HG03139 (cell line): ENCODE results near the gene GFPT2.
A peak's percentile ranks its signal among the peaks of the same experiment; 100 is the strongest.

ENCODE experiments used
- ATAC-seq: cut with Tn5 transposase; IDR thresholded peaks from one replicate; pipeline ENCODE4 v1.9.1; 2021; ENCODE audit not compliant: unreplicated experiment

Gene GFPT2

DNA sequence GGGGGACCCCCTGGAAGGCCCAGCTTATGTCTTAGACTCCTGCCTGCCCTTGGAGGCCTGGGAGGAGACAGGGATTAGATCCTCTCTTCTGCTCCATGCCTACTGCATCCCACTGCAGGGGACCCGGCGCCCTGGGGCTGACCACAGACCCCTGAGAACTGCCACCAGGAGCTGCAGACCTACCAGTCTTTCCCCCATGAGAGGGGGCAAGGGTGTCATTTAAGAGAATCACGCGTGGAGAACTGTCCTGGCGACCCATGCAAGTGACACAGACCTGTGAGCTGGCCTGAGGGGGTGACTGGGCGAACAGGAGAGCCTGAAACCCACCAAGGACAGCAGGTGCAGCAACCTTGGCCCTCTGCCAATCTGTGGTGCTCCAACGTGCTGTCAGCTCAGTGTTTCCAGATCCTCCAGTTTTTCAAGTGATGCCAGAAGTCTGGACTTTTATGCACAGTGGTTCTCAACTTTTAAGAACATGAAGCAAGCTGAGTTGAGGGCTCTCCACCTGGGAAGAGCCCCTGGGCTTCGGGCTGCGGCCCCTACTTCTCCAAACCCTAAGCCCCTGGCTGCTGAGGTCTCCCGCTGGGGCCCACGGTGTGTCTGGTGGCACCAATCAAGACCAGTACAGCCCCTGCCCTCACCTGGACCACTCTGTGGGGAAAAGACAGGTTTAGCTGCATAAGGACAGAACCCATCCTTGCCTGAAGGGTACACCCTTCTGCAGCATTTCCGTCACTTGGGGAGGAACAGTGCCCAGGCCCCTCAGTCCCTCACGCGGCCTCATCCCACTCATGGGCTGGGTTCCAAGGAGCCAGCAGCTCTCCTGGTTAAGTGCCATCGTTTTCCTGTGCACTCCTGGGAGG is 18.2 kb downstream of the GFPT2 start:
- no peak for ATAC-seq

DNA sequence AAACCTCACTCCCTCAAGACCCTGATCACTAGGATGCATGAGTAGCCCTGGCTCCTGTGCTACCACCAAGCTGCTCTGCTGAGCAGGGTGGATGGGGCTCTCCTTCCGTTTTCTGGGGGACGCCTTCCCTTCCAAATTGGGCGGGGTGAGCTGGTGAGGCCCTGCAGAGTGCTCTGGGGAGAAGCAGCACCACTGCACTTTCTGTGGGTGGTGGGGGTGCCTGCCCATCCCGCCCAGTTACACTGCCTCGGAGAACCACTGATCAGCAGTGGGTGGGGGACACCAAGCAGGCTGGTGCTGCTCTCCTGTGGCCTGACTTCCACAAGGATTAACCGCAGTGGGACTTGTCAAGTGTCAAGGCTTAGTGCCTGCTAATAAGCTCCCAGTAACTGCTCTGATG is 19.0 kb downstream of the GFPT2 start:
- ATAC-seq = no peak

DNA sequence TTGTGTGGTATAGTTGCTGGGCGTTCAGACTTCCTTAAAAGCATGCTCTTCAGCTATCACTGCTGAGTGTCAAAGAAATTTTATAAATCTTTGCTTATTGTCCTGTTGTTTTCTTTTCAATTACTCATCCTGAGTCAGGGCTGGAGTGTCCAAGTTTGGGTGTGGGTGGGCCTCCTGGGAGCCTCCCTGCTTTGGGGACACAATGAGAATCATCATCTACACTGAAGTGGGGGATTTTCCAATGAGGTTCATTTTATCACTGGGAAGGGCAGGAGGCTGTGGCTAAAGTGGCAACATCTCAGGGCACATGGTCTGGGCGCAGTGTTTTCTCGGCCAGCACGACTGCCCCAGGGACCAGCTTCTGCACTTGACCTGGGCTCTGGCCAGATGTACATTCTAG is 19.5 kb downstream of the GFPT2 start:
- ATAC-seq = no peak

DNA sequence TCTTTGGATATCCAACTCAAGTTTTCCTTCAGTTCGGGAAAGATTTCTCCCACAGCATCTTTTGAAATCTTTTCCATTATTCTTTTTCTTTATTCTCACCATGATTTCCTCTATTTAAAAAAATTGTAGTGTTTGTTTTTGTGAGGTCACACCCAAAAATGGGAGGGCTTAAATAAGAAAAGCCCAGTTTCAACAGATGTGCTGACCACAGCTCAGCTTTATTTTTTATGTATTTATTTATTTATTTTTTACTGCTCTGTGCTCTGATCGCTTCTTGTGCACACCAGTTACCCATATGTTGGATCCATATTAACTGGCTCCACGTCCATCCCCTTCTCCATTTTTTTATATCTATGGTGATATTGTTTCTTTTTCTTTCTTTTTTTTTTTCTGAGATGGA is 20.3 kb downstream of the GFPT2 start:
- no peak for ATAC-seq

DNA sequence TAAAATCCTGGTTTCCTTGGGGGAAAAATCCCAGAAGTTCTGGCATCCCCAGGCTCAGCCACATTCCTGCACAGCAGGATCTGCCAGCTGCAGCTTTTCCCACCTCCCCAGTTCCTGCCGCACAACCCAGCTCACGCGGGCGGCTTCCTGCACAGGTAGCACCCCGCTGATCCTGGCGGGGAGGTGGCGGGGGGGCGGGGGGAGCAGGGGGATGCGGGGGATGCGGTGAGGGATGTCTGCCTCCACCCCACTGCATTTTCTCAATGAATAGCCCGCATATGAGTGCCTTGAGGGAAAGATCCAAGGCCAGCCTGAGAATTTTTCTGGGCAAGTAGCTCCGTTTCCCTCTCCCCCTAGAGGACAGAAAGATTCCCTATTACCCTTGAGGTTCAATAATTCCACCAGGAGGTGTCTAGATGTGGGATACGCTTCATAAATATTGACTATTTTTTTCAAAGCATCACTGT is 21.1 kb downstream of the GFPT2 start:
- no peak for ATAC-seq

DNA sequence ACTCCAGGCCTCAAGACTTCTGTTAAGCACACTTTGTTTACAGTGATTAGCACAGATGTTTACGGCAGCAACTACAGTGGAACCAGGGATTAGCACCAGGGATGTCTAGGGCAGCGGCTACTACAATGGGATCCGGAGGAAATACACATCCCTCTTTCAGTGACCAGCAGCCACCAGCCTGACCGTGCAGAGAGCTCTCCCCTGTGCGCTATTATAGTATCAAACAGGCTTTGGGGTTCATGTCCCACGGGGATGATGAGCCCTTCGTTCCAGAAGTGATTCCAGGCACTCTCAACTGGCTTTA is 21.5 kb downstream of the GFPT2 start:
- no peak for ATAC-seq

DNA sequence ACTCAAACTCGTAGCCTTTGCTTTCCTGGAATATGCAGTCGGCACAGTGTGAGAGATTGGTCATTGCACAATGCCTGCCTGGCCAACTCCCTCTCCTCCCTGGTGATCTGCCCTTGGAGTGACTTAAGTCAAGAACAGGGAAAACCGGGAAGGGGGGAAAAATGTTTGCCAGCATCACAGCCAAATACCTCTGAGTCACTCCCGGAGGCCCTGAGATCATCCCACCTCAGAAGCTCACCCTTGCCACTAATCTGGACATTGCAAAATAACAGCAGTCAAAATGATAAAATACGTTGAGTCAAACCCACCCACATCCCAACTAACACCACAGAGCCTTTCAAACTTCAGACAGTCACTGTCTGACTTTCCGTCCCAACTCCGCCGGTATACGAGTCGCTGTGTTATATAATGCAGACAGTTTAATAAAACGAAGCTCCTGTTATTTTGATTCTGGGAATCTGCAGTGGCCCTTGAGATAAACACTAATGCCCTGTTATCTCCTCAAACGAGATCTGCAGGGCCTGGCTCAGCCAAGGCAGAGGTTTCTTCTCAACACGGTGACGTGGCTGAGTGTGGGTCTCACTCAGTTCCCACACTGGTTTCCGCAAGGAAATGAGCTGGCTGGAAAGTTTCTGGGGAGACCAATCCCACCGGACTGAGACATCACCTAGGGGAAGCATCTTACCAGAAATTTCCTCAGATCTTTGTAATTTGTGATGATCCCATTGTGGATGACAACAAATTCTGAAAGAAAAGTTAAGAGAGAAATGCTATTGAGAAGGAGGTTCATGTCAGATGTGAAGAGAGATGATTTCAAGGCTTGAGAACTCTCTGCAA is 22.1 kb downstream of the GFPT2 start:
- no peak for ATAC-seq

DNA sequence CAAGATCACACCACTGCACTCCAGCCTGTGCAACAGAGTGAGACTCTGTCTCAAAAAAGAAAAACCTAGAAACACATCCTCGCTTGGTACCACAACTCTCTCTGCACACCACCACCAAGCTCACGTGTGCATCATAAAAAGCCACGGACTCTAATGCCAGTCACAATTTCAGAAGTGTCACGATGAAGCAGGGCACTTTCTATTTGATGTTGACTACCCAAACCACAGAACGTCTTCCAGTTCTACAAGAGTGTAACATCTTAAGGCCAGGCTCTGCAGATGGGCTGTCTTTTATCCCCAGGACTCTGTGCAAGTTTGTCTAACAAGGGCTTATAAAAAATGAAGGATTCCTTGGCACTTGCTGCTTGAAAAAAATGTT is 22.9 kb downstream of the GFPT2 start:
- no peak for ATAC-seq

DNA sequence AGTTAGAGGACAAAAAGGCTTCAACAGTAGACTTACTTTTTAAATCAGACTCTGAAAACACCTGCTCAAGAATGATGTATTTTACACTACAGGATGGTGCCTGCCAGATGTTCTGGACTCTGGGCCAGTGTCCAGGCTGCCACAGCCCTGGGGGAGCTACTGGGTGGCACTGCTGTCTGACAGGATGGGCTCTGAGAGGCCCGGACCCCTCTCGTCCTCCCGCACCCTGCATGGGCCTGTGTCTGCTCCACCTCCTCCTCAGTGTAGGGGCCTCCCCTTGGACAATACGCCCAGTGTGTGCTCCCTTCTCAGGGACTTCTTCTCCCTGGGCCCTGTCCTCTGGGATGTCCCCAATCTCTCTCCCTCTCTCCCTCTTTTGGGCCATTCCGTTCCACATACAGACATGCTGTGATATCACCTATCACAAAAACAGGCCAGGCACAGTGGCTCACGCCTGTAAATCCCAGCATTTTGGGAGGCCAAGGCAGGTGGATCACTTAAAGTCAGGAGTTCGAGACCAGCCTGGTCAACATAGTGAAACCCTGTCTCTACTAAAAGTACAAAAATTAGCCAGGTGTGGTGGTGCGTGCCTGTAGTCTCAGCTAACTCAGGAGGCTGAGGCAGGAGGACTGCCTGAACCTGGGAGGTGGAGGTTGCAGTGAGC is 23.4 kb downstream of the GFPT2 start:
- ATAC-seq = no peak

DNA sequence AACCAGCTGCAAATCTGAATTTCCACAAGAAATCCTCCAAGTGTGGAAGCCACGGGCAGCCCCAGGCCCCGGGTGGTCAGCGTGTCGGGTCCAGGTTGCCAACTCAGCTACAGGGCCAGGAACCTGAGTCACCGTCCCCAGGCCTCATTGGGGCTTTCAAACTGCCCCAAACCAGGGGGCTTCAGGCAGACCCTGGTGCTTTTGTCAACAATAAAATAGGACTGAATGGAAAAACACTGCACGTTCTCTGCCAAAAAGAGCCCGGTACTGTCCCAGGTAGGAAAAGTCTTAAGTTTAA is 24.0 kb downstream of the GFPT2 start:
- no peak for ATAC-seq

DNA sequence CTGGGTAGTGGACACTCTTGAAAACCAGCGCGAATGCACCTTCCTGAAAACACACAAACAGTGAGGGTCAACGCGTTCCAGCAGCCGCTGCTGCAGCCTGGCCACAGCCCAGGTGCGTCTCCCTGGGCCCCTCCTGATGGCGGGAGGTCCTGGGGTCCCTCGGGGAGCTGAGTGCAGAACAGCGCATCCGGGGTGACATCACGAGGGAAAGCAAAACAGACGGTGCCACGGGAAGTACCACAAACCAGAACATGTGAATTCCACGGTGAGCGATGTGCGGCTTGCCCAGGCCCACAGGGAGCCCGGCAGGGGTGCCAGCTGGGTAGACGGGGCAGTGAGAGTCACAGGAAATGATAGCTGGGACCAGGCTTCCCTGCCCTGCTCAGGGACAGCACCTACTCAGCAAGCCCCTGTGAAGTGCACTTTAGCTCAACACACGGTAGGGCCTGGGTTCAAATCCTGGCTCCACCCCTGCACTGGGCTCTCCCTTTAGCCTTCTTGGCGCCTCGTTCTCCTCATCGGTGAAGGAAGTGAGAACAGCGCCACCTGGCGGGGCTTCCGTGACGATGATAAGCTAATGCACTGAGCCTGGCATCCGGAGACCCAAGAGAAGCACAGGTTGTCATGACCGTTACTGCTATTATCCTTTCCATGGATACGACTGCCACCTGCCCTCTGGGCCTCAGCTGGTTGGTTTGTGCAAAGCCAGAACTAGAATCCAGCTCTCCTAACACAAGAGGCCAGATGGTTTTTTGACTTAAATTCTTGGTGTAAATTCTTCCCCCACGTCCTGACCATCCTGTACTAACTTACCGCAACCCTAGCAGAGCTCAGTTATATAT is 24.6 kb downstream of the GFPT2 start:
- ATAC-seq = no peak

DNA sequence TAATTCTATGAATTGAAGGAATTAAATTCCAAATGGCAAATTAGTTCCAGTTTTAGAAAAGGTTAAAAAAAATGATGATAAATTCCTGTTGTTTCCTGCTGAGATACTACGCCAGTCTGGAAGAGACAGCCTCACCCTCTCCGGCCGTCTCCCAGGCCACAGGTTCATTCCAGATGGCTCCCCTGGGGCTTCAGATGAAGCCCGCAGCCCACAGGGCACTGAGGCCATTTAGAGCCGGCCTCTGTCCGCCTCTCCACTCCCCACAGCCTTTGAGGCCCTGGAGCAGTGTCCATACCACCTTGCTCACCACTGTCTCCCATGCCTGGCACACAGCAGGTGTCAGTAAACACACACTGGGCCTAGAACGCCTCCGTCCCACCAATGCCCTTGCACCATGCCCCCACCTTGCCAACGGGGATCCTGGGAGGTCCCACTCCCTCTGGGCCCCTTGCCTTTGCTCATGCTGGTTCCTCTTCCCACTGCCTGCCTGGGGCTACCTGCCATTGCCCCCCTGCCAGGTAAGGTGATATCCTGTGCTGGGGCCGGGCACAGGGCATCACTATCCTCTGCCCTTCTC is 26.1 kb downstream of the GFPT2 start:
- ATAC-seq = no peak

DNA sequence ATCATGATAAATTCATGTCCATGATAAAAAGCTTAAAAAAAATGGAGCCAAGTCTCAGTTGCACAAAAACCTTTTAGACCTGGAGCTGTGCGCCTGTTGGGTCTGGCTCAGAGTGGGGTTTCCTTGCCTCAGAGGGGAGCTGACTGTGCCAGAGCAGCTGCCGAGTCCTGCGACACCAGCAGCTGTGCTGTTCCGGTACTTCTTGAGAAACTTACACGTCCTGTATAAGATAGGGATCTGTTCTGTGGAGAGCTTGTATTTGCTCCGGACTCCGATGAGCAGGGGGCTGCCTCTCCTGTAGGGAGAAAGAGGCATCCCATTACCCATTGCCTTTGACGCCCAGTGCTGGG is 28.6 kb downstream of the GFPT2 start:
- ATAC-seq = no peak

DNA sequence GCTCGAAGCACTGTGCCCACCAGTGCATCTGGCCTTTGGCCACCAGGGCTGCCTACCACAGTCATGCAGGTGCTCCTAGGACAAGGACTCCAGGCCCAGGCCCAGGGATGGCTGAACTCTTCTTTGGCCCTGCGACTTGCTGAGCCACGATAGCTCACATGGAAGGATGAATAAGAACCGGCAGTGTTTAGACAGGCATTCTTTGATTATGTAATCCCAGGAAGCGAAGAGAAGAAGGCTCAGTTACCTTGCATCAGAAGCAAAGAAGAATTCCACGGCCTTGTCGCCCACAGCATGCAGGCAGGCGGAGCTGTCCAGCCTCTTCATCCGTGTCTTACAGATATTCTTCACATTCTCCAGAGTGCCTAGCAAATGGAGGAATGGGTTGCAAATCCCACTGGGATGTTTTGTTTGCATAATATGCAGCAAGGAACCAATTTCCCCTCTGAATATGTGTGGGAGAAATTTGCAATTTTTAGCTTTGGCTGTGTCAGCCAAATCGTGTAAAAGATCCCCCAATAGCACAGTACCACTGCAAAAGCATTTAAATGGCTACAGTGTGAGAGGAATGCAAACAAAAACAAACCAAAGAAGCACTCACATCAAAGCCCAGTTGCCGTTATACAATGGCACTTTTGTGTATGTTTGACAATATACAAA is 29.1 kb downstream of the GFPT2 start:
- no peak for ATAC-seq

DNA sequence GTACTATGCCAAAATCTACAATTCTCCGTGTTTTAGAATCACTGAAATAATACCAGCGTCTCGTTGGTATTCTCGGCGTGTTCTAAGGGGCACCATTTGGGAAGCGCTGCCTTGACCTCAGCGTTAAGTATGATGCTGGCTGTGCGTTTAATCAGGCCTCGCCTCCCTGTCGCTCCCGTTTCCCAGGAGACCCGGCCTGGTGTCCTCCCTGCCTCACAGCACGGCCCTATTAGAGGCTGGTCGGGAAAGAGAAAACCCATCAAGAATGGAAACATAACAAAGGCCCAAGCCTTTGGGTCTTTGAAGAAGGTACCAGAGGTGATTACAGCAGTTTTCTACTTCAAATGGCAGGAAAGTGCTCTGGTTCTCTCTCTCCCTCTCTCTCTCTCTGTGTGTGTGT is 30.0 kb downstream of the GFPT2 start:
- no peak for ATAC-seq

DNA sequence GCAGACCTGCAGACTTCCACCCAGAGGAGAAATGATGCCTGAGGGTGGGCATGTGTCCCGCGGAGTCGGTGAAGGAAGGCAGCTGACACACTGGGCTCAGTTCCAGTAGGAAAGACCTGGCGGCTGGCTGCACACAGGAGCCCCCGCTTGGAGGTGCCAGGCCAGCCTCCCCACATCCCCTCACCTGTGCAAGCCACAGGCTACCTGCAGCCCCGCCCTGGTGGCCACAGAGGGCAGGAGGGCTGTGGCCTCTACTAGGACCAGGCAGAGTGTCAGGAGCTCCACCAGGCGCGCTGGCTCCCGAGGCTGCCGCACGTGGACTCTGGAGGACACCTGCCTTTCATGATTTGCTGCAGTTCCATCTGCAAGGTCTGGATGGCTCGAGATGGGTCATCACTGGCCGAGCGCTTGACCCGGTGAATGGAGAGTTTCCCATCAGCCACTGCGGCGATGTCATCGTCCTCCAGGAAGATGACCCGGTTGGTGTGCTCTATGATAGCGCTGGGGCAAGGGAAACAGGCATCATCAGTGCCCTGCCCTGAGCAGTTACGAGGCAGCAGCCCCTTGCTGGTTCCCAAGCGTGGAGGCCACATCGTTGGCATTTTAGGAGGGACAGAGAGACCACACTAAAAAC is 34.6 kb downstream of the GFPT2 start:
- ATAC-seq = no peak

DNA sequence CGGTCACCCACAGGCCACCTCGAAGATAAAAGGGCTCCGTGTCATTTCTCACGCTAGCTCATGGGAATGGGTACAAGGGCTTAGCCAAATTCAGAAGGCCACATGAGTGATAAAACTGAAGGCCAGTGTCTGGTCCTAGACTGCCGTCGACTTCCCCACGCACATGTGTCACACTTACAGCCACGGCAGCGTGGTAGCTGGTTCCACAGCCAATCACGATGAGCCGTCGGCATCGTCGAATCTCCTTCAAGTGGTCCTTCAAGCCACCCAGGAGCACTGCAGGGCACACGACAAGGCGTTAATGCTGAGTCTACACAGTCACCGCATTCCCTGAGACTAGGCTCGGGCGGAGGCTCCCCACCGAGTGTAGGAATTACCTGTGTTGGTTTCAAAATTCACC is 36.5 kb downstream of the GFPT2 start:
- no peak for ATAC-seq

DNA sequence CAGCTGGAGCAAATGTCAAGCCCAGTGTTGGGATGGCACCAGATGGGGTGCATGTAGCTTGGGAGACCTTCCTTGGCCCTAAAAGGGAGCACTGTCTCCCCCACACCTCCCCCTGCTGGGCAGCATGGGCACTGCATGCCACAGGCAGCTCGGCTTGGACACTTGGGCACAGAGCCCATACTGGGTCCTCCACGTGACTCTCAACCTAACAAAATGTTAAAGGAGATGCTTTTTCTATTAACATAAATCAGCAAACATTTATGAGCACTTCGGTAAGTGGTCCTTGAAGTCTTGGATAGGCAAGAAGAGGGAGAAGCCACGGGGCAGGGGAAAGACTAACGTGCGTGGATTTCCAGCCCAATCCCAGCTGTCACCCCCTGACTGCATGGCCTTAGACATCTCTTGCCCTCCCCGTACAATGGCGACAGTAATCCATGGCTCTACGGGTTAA is 37.3 kb downstream of the GFPT2 start:
- ATAC-seq = peak; percentile 67

DNA sequence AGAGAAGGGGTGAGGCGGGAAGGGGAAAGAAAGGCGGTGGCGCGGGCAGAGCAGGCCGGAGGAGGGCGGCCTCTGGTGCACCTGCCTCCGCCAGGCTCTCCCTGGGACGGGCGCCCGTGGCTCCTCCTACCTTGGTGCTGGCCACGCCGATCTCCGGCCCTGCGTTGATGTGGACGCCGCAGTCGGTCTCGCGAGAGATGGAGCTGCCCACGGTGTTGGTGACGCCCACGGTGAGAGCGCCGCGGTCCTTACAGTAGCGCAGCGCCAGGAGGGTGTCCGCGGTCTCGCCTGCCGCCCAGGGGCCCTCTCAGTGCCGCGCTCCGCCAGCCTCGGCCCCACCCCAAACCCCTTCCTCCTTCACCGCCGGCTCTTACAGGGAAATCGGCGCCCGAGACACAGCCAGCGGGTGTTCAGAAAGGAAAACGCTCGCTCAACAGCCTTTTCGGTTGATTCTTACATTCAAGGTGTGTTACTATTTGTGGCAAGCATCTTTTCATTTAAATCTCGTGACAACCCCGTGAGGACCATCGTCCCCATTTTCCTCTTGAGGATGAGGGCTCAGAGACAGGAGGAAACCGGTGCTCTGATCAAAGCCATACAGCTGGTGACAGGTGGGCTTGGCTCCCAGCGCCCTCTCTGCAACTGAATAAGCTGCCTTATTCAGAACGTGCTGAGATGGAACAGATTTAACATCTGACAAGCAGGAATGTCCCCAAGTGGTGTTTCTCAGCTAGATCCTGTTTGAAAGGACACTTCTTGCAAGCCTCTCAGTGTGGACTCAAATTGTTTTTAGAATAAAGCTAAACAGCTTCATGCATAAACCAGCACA is 39.2 kb downstream of the GFPT2 start:
- no peak for ATAC-seq
